Measurements from ENCODE around the gene MISP.

The MISP gene

GRCh38 chr19:781800-782184 is 30.9 kb downstream of the MISP start:
- DNase-seq: no peak

- no peak for DNase-seq
Observed at GRCh38 chr19:782185-782877, 31.4 kb downstream of the MISP start.

DNA sequence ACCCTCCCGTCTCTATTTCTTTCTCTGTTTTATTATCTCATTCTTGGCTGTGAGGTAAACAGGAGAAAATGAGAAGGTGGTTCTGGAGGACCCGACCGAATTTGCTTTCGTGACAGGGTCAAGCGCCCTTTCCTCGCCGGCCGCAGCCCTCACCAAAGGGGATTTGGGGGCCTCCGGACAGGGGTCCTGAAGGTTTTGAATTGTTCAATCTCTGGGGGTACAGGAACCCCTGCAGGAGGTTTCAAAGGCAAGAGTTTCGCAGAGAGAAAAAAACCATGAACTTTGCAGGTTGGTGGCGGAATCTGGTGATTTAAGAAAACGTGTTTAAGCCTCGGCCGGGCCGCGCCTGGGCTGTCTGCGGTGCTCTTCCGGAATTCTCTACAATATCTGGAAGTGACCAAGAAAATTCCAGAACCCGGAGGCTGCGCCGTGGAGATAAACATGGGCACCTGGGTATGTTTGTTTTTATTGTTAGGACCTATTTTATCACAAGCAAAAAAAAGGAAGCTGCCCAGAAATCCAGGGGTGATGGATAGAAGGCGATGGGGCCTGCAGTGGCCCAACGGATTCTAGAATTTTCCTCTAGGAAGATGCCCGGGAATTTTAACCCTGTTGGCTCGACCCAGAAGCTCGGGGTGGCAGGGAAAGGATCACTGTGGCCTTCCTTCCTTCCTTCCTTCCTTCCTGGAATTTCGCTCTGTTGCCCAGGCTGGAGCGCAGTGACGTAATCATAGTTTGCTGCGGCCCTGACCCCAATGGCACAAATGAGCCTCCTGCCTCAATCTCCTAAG is 32.2 kb downstream of the MISP start:
- no peak for DNase-seq

DNA sequence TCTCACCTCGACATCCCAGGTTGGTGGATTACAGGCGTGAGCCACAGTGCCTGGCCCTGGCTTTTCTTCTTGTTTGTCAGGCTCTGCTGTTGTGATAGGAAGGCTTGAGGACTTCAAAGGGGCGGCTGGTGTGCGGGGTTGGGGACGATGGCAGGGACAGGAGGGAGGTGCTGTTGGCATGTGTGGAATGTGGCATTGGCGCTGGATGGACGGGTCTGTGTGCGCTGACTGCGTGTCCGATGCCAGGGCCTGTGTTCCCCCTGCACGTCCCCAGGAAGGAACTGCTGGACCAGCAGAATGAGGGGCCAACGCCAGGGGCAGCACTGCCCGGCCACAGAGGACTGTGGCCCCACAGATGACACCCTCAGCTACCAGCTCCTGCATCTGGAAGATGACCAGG is 33.6 kb downstream of the MISP start:
- DNase-seq: no peak

DNA sequence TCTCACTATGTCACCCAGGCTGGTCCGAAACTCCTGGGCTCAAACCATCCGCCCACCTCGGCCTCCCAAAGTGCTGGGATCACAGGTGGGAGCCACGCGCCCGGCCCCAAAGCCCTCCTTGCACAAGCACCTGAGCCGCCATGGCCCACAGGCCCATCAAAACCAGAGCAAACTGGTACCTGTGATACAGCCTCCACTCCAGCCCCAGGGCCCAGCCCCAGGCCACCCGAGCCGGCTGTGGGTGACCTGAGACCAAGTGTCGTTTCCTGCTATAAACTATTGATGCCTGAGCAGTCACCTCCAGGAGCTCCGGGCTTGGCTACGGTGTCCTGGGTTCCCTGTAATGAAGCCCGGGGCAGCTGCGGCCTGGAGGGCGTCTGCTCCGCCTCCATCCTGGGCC is 36.6 kb downstream of the MISP start:
- no peak for DNase-seq

DNA sequence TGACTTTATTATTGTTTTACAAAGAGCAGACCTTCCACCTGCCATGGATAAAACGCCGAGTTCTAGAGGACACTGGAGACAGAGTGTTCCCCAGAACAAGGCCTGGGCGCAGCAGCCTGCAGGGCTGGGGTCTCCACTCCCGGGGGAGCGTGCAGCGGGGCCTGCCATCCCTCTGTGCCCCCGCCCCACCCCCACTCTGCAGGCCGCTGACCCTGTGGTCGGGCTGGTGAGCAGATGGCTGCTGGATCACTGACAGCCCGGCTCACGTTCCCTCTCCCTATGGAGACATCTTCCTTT is 37.7 kb downstream of the MISP start:
- no peak for DNase-seq

GRCh38 chr19:788983-789700 is 38.2 kb downstream of the MISP start:
- no peak for DNase-seq

GRCh38 chr19:789701-790060 is 38.8 kb downstream of the MISP start:
- no peak for DNase-seq

DNA sequence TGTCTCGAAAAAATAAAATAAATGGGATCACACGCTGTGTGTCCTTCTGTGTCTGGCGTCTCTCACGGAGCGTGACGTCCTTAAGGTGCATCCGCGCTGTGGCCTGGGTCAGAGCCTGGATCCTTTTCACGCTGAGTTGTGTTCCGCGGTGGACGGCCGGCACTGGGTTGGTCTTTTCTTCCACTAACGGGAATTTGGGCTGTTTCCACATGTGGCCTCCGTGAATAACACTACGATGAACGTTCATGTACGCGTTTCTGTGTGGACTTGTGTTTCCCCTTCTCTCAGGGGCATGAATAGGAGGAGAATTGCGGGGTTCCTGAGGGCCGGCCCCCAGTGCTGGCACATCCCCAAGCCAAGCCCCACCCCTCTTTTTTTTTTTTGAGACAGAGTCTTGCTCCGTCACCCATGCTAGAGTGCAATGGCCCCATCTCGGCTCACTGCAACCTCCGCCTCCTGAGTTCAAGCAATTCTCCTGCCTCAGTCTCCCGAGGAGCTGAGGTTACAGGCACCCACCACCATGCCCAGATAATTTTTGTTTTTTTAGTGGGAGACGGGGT is 40.2 kb downstream of the MISP start:
- no peak for DNase-seq

GRCh38 chr19:791567-792305 is 40.8 kb downstream of the MISP start:
- no peak for DNase-seq

- no peak for DNase-seq
Observed at GRCh38 chr19:792306-792885, 41.5 kb downstream of the MISP start.

- DNase-seq: no peak
Observed at GRCh38 chr19:793806-794205, 42.9 kb downstream of the MISP start.

DNA sequence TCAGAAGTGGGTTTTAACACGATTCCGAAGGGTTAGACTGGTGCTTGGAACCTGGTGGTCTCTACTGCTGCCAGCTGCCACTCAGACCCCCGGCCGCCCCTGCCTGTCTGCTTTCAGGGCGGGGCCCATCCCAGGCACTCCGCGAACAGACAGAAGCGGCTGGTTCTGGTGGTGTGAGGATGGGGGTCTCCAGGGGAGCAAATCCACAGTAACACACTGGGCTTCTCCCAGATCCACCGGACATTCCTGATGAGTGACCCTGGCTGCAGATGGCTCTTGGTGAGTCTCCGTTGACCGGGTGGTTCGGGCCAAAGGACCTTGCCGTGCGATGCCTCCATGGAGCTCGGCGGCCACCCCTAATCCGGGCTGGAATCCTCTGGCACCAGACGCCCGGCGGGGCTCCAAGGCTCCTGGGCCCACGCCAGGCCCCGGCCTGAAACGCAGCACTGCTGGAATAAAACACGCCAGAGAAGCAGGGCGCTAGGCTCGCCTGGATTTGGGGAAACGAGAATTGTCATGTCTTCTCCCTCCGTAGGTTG is 44.2 kb downstream of the MISP start:
- no peak for DNase-seq

GRCh38 chr19:795691-796581 is 45.0 kb downstream of the MISP start:
- no peak for DNase-seq

DNA sequence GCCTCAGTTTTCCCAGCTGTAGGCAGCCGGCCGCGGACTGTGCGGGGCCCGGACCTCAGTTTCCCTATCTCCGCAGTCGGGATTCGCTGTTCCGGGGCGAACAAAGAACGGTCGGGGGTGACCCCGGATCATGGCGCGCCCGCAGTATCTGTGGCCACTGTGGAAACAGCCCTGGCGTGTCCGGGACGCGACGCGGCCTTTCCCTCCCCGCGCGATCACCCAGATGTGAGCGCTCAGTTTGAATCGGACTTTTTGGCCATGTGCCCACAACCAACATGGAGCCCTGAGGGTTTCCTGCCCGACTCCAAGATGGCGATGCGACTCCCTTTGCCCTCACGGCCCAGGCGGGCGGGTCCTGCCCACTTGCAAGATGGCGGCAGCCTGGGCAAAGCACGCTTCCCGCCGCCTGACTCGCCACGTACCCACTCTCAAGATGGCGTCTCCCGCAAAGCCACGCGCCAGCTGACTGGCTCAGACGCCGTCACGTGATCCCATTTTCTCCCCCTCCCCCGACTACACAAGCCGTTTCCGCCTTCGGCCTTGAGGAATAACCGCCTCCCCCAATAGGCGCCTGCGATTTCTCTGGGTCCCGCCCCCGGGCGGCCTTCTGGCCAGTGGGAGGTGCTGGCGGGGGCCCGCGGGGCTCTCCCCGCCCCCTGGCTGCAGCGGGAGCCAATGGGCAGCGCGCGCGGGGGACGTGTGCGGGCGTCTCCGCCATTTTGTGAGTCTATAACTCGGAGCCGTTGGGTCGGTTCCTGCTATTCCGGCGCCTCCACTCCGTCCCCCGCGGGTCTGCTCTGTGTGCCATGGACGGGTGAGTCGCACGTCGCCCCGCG is 46.0 kb downstream of the MISP start, which contains the start of gene PTBP1:
Gene PTBP1, plus strand, starts transcription at position 761 of the 836 bp plus-strand sequence. Its CDS starts 46 bp downstream, at position 807.
- DNase-seq: peak; percentile 100

DNA sequence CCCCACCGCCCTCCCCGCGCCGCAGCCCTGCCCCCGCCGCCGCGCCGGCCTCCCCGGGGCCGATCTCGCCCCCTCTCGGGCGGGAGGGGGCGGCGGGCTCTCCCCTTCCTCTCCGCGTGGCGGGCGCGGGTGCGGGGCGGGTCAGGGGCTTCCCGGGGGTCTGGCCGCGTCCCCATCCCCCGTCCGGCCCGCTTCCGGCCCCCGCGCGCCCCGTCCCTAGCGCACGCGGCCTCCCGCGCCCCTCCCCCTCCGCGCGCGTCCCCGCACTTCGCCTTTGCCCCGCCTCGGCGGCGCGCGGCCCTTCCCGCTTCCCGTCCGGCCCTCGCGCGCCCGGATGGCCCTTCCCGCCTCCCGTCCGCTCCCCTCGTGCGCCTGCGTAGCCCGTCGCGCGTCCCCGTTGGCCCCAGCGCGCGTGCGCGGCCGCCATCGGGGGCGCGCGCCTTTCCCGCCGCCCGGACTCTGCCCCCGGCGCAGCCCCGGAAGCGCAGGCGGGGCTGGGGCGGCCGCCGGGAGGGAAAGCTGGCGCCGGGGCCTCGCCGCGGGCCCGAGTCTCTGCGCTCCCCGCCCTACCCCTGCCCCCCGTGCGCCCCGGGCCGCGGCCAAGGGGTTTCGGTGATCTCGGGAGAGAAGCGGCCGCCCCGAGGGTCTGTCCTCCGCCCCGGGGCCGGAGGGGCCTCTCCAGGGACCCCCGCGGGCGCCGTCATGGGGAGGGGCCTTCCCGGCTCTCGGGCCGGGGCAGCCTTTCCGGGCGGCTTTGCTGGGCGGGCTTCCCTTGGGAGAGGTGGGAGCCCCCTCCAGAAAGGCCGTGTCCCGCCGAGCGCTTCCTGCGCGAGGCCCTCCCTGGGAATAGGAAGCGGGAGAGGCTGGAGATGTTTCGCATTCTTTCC is 46.9 kb downstream of the MISP start:
- DNase-seq: peak; percentile 88 to 93

- DNase-seq: peak in 1 of 2 donors; percentile 25
Observed at GRCh38 chr19:798415-799075, 47.6 kb downstream of the MISP start.

- DNase-seq: peak in 1 of 2 donors; percentile 30
Observed at GRCh38 chr19:799076-799881, 48.4 kb downstream of the MISP start.
